ENCODE measurements around the gene ICAM2. TPM values are rescaled to one million over a fixed set of nuclear protein-coding genes. Genes with fewer than 3 reads are reported as not detected.

Gene ICAM2
- total RNA-seq, 4 donors from 2014 or later: 7.2 to 71.1 (median 36.7) TPM

- Histone ChIP-seq H3K4me3 (no peak overlapping the region), H3K27ac (no peak overlapping the region), H3K4me1 (no peaks in the 10 kb centered on the region), H3K27me3 (no peaks in the 10 kb centered on the region), H3K36me3 (peaks cover 0 to 96% of the 10 kb centered on the region in 2 donors), H3K9me3 (no peaks in the 10 kb centered on the region)
- TF ChIP-seq POLR2AphosphoS5 (IDR thresholded peaks at IDR 0.05): no peak
- TF ChIP-seq EP300 (IDR thresholded peaks at IDR 0.05): no peak
- TF ChIP-seq, protein P1, sequence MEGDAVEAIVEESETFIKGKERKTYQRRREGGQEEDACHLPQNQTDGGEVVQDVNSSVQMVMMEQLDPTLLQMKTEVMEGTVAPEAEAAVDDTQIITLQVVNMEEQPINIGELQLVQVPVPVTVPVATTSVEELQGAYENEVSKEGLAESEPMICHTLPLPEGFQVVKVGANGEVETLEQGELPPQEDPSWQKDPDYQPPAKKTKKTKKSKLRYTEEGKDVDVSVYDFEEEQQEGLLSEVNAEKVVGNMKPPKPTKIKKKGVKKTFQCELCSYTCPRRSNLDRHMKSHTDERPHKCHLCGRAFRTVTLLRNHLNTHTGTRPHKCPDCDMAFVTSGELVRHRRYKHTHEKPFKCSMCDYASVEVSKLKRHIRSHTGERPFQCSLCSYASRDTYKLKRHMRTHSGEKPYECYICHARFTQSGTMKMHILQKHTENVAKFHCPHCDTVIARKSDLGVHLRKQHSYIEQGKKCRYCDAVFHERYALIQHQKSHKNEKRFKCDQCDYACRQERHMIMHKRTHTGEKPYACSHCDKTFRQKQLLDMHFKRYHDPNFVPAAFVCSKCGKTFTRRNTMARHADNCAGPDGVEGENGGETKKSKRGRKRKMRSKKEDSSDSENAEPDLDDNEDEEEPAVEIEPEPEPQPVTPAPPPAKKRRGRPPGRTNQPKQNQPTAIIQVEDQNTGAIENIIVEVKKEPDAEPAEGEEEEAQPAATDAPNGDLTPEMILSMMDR (IDR thresholded peaks at IDR 0.05): no peak
- TF ChIP-seq POLR2A (IDR thresholded peaks at IDR 0.05): no peak
- WGBS, 2 donors (ENCODE audit: low coverage in 1 of 2): 50 to 73% methylated on average over 2 to 3 of the region's 13 CpGs
- ATAC-seq: no peak
Observed at GRCh38 chr17:64045176-64045575, 24.7 kb upstream of the ICAM2 start.

DNA sequence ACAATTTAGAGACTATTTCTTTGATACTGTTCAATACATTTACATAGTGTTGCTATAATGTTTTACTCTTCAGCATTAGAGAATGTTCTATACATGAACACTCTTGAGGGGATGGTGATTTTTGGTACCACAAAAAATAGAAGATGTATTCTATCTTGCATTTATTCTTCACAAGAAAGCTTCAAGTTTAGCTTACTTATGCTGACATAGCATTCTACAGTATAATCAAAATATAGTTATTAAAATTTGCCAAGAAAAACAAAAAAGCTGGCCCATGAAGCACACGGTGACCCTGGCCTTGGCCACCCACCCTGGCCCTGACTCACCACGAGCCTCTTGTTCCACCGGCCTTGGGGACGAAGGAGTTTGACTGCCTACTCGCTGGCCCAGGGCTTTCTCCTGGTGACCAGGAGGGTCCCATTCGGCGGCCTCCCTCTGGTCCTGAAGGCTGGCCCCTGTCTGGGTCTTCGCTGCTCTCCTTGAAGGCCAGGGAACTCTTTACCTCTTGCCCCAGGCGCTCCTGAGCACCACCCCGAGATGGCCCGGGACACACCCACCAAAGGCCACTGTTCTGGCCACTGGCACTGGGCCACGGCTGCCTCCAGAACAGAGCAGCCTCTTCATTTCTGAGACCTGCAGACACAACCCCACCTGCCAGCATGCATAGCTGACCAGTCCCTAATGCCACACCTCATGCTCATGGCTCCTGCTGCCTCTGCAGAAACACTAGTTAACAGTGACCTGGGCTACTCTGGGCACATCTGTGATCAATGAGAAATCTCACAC, 22.5 kb upstream of the ICAM2 start:
- H3K4me1 ChIP-seq: no peaks in the 10 kb centered on the region
- peaks cover 0 to 82% of the 10 kb centered on the region in 2 donors for H3K36me3 ChIP-seq
- no peaks in the 10 kb centered on the region for H3K27me3 ChIP-seq
- no peak overlapping the region for H3K4me3 ChIP-seq
- ATAC-seq: no peak
- H3K9me3 ChIP-seq: no peaks in the 10 kb centered on the region
- H3K27ac ChIP-seq: no peak overlapping the region
- WGBS, 2 donors (ENCODE audit: low coverage in 1 of 2): 71 to 72% methylated on average over 3 to 7 of the region's 12 CpGs
- TF ChIP-seq POLR2AphosphoS5 (IDR thresholded peaks at IDR 0.05) (no peak), EP300 (IDR thresholded peaks at IDR 0.05) (no peak), POLR2A (IDR thresholded peaks at IDR 0.05) (no peak)
- TF ChIP-seq, protein P1 (IDR thresholded peaks at IDR 0.05): no peak

DNA sequence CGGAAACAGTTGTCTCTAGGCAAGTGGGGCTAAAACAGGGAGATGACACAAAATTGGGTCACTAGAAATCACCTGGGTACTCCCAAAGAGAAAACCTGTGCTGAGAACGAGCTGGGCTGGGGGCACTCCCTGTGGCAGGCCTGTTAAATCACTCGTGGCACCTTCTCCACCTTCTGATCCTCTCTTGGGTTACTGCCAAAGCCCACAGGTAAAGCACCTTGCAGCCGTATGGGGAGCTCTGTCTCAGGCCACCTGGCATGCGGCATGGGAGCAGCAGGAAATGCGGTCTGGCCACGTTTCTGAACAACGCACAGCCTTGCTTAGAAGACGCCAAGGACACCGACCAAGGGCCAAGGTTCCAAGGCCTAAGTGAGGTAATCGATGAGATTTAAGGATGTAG, 21.5 kb upstream of the ICAM2 start:
- WGBS, 2 donors (ENCODE audit: low coverage in 1 of 2): 67% methylated on average over 5 of the region's 11 CpGs; no CpG with 5 or more reads in 1 of the 2 donors
- H3K27ac ChIP-seq: no peak overlapping the region
- H3K4me3 ChIP-seq: no peak overlapping the region
- no peaks in the 10 kb centered on the region for H3K4me1 ChIP-seq
- H3K9me3 ChIP-seq: no peaks in the 10 kb centered on the region
- TF ChIP-seq, protein P1 (IDR thresholded peaks at IDR 0.05): no peak
- H3K36me3 ChIP-seq: peaks cover 0 to 73% of the 10 kb centered on the region in 2 donors
- no peak for ATAC-seq
- no peaks in the 10 kb centered on the region for H3K27me3 ChIP-seq

DNA sequence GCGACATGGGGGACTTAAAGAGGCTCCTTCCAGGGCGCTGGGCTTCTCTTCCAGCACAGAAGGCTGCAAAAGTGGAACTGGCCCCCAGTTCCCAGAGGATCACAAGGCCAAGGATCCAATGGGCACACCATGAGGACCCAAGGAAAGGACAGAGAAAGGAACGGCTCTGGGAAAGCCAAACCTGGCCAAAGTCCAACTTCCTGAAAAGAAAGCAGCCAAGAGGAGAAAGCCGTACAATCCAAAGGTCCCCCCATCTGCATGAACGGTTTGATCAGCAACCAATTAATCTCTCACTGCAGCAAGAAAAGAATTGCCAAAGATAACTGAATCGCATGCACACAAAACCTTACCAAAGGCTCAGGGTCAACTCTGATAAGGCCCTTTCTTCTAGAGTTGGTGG, 19.8 kb upstream of the ICAM2 start:
- 63% methylated on average over 6 of the region's 6 CpGs; no CpG with 5 or more reads in 1 of the 2 donors for WGBS, 2 donors (ENCODE audit: low coverage in 1 of 2)
- TF ChIP-seq POLR2AphosphoS5 (IDR thresholded peaks at IDR 0.05) (no peak), EP300 (IDR thresholded peaks at IDR 0.05) (no peak), POLR2A (IDR thresholded peaks at IDR 0.05) (no peak)
- TF ChIP-seq, protein P1 (IDR thresholded peaks at IDR 0.05): no peak
- Histone ChIP-seq H3K27ac (no peak overlapping the region), H3K4me1 (no peaks in the 10 kb centered on the region), H3K27me3 (no peaks in the 10 kb centered on the region), H3K4me3 (no peak overlapping the region), H3K9me3 (no peaks in the 10 kb centered on the region), H3K36me3 (peaks cover 0 to 56% of the 10 kb centered on the region in 2 donors)
- no peak for ATAC-seq

- TF ChIP-seq POLR2A (IDR thresholded peaks at IDR 0.05): no peak
- TF ChIP-seq, protein P1 (IDR thresholded peaks at IDR 0.05): no peak
- TF ChIP-seq EP300 (IDR thresholded peaks at IDR 0.05): no peak
- TF ChIP-seq POLR2AphosphoS5 (IDR thresholded peaks at IDR 0.05): no peak
- ATAC-seq: no peak
- Histone ChIP-seq H3K27me3 (no peaks in the 10 kb centered on the region), H3K36me3 (peaks cover 0 to 45% of the 10 kb centered on the region in 2 donors), H3K4me1 (no peaks in the 10 kb centered on the region), H3K9me3 (no peaks in the 10 kb centered on the region), H3K27ac (no peak overlapping the region), H3K4me3 (no peak overlapping the region)
- 86 to 97% methylated on average over 3 of the region's 3 CpGs for WGBS, 2 donors (ENCODE audit: low coverage in 1 of 2)
Observed at GRCh38 chr17:64039106-64039400, 18.6 kb upstream of the ICAM2 start.

Measured in gastroesophageal sphincter (tissue), 4 donors.